Neural progenitor cell (in vitro differentiated cells): ENCODE measurements around the gene IFT88. TPM values are rescaled to one million over a fixed set of nuclear protein-coding genes. Genes with fewer than 3 reads are reported as not detected.

Experiments
- DNase-seq: peaks from one replicate; pipeline ENCODE4 v3.0.0-alpha.2; 2016; ENCODE audit warnings: low spot score
- H2AFZ ChIP-seq: fragments of 200-600 bp; sonication (generic); replicated peaks from 2 replicates; pipeline ENCODE4 v1.6.1; 2016; ENCODE audit warnings: antibody characterized with exemption
- H3F3A ChIP-seq: fragments of 200-600 bp; sonication (generic); 2 replicates; pipeline ENCODE4 v1.6.1; 2016; ENCODE audit warnings: antibody characterized with exemption, low read depth
- H3K27ac ChIP-seq: fragments of 200-600 bp; sonication (generic); 2 replicates; pipeline ENCODE4 v1.5.1; 2016; ENCODE audit warnings: mild to moderate bottlenecking
- H3K27me3 ChIP-seq: fragments of 200-600 bp; sonication (generic); 2 replicates; pipeline ENCODE4 v1.6.1; 2016; ENCODE audit warnings: mild to moderate bottlenecking, moderate library complexity
- H3K36me3 ChIP-seq: fragments of 200-600 bp; sonication (generic); 2 replicates; pipeline ENCODE4 v1.5.1; 2016
- H3K4me1 ChIP-seq: fragments of 200-600 bp; sonication (generic); 2 replicates; pipeline ENCODE4 v1.6.1; 2016; ENCODE audit warnings: mixed run types
- H3K4me2 ChIP-seq: fragments of 200-600 bp; sonication (generic); 2 replicates; pipeline ENCODE4 v1.6.1; 2016
- H3K4me3 ChIP-seq: fragments of 200-600 bp; sonication (generic); 2 replicates; pipeline ENCODE4 v1.5.1; 2016
- H3K79me2 ChIP-seq: fragments of 200-600 bp; sonication (generic); 2 replicates; pipeline ENCODE4 v1.6.1; 2016; ENCODE audit warnings: low read depth
- H3K9ac ChIP-seq: fragments of 200-600 bp; sonication (generic); 2 replicates; pipeline ENCODE4 v1.6.1; 2016
- H3K9me3 ChIP-seq: fragments of 200-600 bp; sonication (generic); 2 replicates; pipeline ENCODE4 v1.5.1; 2016; ENCODE audit warnings: low read depth
- H4K20me1 ChIP-seq: fragments of 200-600 bp; sonication (generic); 2 replicates; pipeline ENCODE4 v1.6.1; 2016; ENCODE audit warnings: low read depth
- H3K27ac Mint-ChIP-seq: 3 replicates; pipeline ENCODE4 v1.8.0; 2021; ENCODE audit warnings: mixed read lengths
- H3K27me3 Mint-ChIP-seq: 2 replicates; pipeline ENCODE4 v1.8.0; 2022; ENCODE audit warnings: low read depth, mild to moderate bottlenecking, inconsistent platforms, moderate library complexity, mixed read lengths; ENCODE audit not compliant: insufficient read depth
- H3K36me3 Mint-ChIP-seq: 3 replicates; pipeline ENCODE4 v1.8.0; 2021; ENCODE audit warnings: mixed read lengths
- H3K4me1 Mint-ChIP-seq: 3 replicates; pipeline ENCODE4 v1.8.0; 2021; ENCODE audit warnings: mixed read lengths
- H3K4me3 Mint-ChIP-seq: 3 replicates; pipeline ENCODE4 v1.8.0; 2021; ENCODE audit warnings: mild to moderate bottlenecking, moderate library complexity, mixed read lengths
- H3K9me3 Mint-ChIP-seq: 3 replicates; pipeline ENCODE4 v1.8.0; 2020; ENCODE audit warnings: mixed read lengths
- CTCF ChIP-seq: fragments of 200-600 bp; sonication (generic); IDR thresholded peaks from 2 replicates; pipeline ENCODE4 v1.5.1; 2017; ENCODE audit warnings: antibody characterized with exemption, mild to moderate bottlenecking
- EZH2 ChIP-seq: fragments of 200-600 bp; sonication (generic); IDR thresholded peaks from 2 replicates; pipeline ENCODE4 v1.6.1; 2017; ENCODE audit warnings: antibody characterized with exemption, mild to moderate bottlenecking, moderate library complexity
- EZH2phosphoT487 ChIP-seq: fragments of 200-600 bp; sonication (generic); IDR thresholded peaks from 2 replicates; pipeline ENCODE4 v1.6.1; 2017; ENCODE audit warnings: antibody characterized with exemption
- total RNA-seq: library from RNA; depleted of rRNA; stranded (reverse); fragments of >200 nt; gene quantifications from 2 replicates; pipeline ENCODE4 v1.2.3, GENCODE V29; 2015; ENCODE audit warnings: low replicate concordance

Gene IFT88
- total RNA-seq, 1 donor from 2014 or later: 18.4 TPM

GRCh38 chr13:20701461-20701860 is 134.5 kb downstream of the IFT88 start:
- TF ChIP-seq EZH2 (no peak), CTCF (no peak), EZH2phosphoT487 (no peak)
- no peaks in the 10 kb centered on the region for H3K36me3 Mint-ChIP-seq
- Histone ChIP-seq H4K20me1 (peaks cover 13% of the 10 kb centered on the region), H3K27me3 (peaks cover 43% of the 10 kb centered on the region), H3K9me3 (no peaks in the 10 kb centered on the region), H3K27ac (no peak overlapping the region), H3K4me3 (no peak overlapping the region), H3K4me1 (peaks cover 15% of the 10 kb centered on the region), H3F3A (peaks cover 10% of the 10 kb centered on the region), H3K79me2 (no peaks in the 10 kb centered on the region), H2AFZ (no peak overlapping the region), H3K9ac (no peak overlapping the region), H3K4me2 (no peak overlapping the region), H3K36me3 (no peaks in the 10 kb centered on the region)
- DNase-seq: no peak
- no peak overlapping the region for H3K27ac Mint-ChIP-seq
- H3K4me1 Mint-ChIP-seq: peaks cover 7% of the 10 kb centered on the region
- H3K4me3 Mint-ChIP-seq: no peak overlapping the region
- H3K27me3 Mint-ChIP-seq: peaks cover 22% of the 10 kb centered on the region
- H3K9me3 Mint-ChIP-seq: no peaks in the 10 kb centered on the region

- Mint-ChIP-seq H3K27me3 (peaks cover 24% of the 10 kb centered on the region), H3K27ac (no peak overlapping the region), H3K4me1 (peaks cover 7% of the 10 kb centered on the region), H3K36me3 (no peaks in the 10 kb centered on the region), H3K9me3 (no peaks in the 10 kb centered on the region), H3K4me3 (peak overlapping the region; percentile 93)
- H2AFZ ChIP-seq: peak overlapping the region; percentile 99
- H3K79me2 ChIP-seq: no peaks in the 10 kb centered on the region
- DNase-seq: no peak
- peaks cover 13% of the 10 kb centered on the region for H4K20me1 ChIP-seq
- H3K4me1 ChIP-seq: peaks cover 15% of the 10 kb centered on the region
- no peak overlapping the region for H3K9ac ChIP-seq
- no peaks in the 10 kb centered on the region for H3K36me3 ChIP-seq
- peak overlapping the region; percentile 96 for H3K4me2 ChIP-seq
- peaks cover 10% of the 10 kb centered on the region for H3F3A ChIP-seq
- H3K27ac ChIP-seq: no peak overlapping the region
- peak overlapping the region; percentile 93 for H3K4me3 ChIP-seq
- no peaks in the 10 kb centered on the region for H3K9me3 ChIP-seq
- TF ChIP-seq EZH2phosphoT487 (no peak), EZH2 (no peak), CTCF (no peak)
- H3K27me3 ChIP-seq: peaks cover 43% of the 10 kb centered on the region
Observed at GRCh38 chr13:20702530-20702914, 135.6 kb downstream of the IFT88 start.

DNA sequence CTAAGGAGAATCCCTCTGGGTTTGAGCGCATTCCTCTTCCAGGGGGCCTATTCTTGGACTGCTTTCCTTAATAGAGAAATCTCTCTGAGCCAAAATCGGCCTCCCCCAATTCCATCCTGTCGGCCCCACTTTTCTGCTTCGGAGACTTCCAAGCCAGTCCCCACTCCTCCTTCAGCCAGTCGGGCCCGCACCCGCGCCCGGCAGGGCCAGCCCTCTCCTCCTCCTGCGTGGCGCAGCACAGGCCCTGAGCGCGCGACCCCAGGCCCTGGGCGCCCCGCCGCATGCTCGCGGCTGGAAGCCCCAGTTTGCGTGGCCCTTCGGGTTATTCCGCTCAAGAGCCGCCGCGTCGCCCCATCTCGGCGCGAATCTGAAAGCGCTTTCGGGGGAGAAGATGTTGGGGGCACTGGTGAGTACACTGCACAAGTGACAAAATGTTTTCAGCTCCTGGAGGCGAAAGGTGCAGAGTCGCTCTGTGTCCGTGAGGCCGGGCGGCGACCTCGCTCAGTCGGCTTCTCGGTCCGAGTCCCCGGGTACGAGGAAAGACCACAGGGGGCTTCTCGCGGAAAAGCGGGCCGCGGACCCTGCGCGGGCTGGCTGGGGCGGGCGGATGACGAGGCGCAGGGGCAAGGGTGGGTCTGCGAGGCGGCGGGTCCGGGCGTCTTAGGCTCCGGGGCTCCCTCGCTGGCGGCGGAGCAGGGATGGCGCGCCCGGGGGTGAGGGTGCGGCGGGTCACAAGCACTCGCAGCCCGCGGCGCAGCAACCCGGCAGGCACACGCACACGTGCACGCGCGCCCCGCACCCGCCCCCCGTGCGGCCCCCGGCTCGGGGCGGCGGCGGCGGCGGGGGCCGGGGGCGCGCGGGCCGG is 136.2 kb downstream of the IFT88 start, which contains the start of gene IL17D:
TSS of gene IL17D (plus strand) at position 785 of the 865 bp plus-strand sequence. CDS start 303 bp downstream, outside the sequence.
- Mint-ChIP-seq H3K9me3 (no peaks in the 10 kb centered on the region), H3K27me3 (peaks cover 24% of the 10 kb centered on the region), H3K36me3 (no peaks in the 10 kb centered on the region), H3K4me1 (peaks cover 7% of the 10 kb centered on the region), H3K27ac (no peak within 1 kb of the TSS), H3K4me3 (peak within 1 kb of the TSS; percentile 93)
- H2AFZ ChIP-seq: peak within 1 kb of the TSS; percentile 99
- no peak within 1 kb of the TSS for H3K9ac ChIP-seq
- H3K4me2 ChIP-seq: peak within 1 kb of the TSS; percentile 96
- peaks cover 13% of the 10 kb centered on the region for H4K20me1 ChIP-seq
- DNase-seq: peak; percentile 59
- H3K9me3 ChIP-seq: no peaks in the 10 kb centered on the region
- H3K4me3 ChIP-seq: peak within 1 kb of the TSS; percentile 93
- H3K27ac ChIP-seq: no peak within 1 kb of the TSS
- peaks cover 15% of the 10 kb centered on the region for H3K4me1 ChIP-seq
- H3F3A ChIP-seq: peaks cover 10% of the 10 kb centered on the region
- peaks cover 43% of the 10 kb centered on the region for H3K27me3 ChIP-seq
- H3K79me2 ChIP-seq: no peaks in the 10 kb centered on the region
- TF ChIP-seq CTCF (peak; percentile 25), EZH2 (peak; percentile 84), EZH2phosphoT487 (peak; percentile 63)
- H3K36me3 ChIP-seq: no peaks in the 10 kb centered on the region
